Choroid plexus epithelial cell (primary cell): ENCODE data around the gene ATP6AP2.

ENCODE experiments used
- DNase-seq: peaks from one replicate; pipeline ENCODE4 v3.0.0-alpha.2; 2010; ENCODE audit warnings: low read depth
- H3K4me3 ChIP-seq: 2 replicates; pipeline ENCODE4 v1.5.1; 2011; ENCODE audit warnings: low read depth, mild to moderate bottlenecking, control low read depth, low read length, moderate library complexity
- TF ChIP-seq, protein P1 (sequence below): conservative IDR thresholded peaks from 2 replicates; pipeline ENCODE4 v1.5.1; 2011; ENCODE audit warnings: low read depth, mild to moderate bottlenecking, control low read depth, inconsistent platforms, low read length, moderate library complexity

Gene ATP6AP2

DNA sequence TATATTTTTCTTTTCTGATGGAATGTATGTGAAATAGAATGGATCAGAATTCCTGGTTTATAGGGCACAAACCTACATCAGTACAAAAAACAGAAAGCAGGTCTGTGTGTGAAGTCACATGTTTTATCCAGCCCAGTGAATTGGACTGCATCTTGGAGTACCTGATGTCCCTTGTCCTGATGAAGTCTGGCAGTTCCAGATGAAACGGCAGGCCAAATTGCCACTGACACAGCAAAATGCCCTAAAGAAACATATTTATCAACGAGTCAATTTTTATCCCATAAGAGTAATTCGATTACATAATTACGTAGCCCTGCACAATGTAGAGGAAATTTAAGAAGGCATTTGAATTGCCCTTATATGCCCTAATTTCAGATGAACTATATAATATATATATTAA, 37.8 kb upstream of the ATP6AP2 start:
- H3K4me3 ChIP-seq: no peak overlapping the region
- TF ChIP-seq, protein P1, sequence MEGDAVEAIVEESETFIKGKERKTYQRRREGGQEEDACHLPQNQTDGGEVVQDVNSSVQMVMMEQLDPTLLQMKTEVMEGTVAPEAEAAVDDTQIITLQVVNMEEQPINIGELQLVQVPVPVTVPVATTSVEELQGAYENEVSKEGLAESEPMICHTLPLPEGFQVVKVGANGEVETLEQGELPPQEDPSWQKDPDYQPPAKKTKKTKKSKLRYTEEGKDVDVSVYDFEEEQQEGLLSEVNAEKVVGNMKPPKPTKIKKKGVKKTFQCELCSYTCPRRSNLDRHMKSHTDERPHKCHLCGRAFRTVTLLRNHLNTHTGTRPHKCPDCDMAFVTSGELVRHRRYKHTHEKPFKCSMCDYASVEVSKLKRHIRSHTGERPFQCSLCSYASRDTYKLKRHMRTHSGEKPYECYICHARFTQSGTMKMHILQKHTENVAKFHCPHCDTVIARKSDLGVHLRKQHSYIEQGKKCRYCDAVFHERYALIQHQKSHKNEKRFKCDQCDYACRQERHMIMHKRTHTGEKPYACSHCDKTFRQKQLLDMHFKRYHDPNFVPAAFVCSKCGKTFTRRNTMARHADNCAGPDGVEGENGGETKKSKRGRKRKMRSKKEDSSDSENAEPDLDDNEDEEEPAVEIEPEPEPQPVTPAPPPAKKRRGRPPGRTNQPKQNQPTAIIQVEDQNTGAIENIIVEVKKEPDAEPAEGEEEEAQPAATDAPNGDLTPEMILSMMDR: no peak
- DNase-seq: no peak

DNA sequence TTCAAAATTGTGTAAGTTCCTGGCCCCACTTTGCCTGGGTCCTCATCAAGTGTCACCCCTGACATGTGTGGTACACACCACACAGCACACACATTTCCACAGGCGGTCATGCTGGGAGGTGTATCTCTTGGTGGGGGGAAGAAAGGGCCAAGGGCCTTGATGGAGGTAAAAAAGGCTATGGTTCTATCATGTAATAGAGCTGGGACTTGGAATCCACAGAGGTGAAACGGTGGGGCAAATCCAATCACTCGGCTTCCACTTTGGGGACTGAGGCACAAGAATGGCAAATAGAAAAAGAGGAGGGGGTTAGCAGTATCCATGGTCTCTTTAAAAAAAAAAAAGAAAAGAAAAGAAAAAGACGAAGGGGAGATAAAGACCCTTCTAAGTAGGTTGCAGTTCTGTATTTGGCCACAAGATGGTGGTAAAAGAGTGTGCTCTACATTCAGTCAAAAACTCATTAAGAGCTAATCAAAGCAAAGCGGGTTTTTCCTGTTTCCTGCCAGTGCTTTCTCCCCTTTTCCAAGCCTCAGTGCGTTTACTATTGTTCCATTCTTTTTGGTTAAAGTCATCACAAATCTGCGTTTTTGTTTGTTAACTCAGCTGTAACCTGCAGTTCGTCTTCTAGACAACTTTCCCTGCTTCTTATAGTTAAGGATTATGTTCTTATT, 37.0 kb upstream of the ATP6AP2 start:
- H3K4me3 ChIP-seq: no peak overlapping the region
- peak; percentile 54 for DNase-seq
- TF ChIP-seq, protein P1: peak; percentile 67

DNA sequence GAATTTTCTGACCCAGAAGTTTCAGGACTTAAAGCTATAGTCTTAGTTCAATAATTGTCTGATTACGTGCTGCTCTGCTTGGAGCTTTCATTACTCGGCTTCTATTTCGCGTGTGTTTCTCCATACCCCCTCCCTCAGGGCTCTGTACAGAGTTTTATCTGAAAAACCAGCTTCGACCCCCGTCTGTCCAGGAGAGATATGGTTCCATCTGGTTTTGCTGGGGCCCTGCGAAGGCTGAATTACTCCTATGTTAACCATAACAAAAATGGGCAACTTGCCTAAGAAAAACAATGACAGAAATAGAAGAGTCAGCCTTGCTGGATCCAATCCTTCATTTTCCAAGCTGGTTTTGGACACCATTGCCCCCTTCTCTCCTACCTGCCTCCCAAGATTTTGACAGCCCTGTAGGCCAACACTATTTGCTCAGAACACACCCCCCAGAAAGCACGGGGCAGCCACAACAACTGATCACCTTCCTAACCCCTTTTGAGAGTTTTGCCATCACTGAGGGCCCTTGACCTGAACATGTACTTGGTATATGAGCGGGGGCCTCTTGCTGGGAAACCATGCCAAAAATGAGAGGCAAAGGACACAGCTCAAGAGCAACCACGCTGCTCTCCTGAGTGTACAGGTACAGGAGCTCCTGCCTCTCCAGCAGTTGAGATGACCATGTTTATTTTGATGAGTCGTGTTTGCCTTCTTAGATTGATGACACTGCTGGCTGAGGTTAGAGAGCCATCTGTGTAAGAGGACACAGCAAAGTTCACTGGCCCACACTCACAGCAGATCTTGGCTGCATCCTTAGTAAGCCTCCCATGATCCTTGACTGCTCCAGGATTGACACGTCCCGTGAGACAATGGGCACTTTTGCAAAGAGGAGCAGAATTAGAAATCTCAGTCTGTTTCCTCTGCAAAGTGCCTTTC, 36.2 kb upstream of the ATP6AP2 start:
- no peak overlapping the region for H3K4me3 ChIP-seq
- TF ChIP-seq, protein P1: no peak
- DNase-seq: peak; percentile 2

DNA sequence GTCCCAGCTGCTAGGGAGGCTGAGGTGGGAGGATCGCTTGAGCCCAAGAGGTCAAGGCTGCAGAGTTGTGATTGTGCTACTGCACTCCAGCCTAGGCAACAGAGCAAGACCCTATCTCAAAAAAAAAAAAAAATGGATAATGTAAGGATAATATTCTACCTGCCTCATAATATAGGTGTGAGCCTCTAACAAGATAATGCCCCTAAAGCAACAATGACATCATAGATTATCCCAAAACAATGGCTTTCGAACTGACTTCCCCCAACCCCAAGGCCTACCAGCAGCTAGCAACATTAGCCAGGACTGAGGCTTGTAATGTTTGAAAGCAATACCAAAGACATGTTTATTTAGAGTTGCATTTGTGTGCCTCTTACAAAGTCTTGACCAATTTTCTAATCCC, 33.9 kb upstream of the ATP6AP2 start:
- no peak for DNase-seq
- no peak overlapping the region for H3K4me3 ChIP-seq
- TF ChIP-seq, protein P1: no peak

DNA sequence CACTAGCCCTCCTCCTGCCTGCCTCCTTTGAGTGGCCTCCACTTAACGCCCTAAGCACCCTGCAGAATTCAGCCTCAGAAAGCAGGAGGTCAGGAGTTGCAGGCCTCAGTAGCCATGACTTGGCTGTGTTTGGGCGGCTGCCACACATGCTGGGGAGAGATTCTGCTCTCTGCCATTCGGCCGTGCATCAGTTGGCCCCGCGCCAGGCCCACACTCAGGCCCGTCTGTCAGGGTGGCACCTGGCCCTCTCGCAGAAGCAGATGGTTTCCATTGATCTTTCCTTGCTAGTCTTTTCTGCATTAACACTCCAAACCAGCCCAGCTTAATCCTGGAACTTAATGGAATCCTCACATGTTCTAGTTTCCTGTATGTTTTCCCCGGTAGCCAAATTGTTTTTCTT, 30.7 kb upstream of the ATP6AP2 start:
- no peak overlapping the region for H3K4me3 ChIP-seq
- DNase-seq: no peak
- TF ChIP-seq, protein P1: no peak

DNA sequence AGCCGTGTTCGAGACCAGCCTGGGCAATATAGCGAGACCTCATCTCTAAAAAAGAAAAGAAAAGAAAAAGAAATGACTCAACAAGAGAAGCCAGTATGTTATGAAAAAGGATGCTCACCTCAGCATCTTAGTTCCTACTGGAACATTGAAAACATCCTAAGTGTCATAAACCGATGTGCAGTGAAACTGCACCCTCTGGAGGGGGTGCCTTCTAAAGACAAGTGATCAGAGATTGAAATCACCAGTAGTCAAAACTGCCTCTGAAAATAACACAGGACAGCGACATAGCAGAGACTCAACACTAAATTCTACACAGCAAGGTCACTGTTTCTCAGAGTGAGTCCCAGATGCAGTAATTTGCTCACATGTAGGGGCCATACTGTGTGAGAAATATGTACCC, 28.0 kb upstream of the ATP6AP2 start:
- TF ChIP-seq, protein P1: peak; percentile 49
- H3K4me3 ChIP-seq: no peak overlapping the region
- peak; percentile 54 for DNase-seq

DNA sequence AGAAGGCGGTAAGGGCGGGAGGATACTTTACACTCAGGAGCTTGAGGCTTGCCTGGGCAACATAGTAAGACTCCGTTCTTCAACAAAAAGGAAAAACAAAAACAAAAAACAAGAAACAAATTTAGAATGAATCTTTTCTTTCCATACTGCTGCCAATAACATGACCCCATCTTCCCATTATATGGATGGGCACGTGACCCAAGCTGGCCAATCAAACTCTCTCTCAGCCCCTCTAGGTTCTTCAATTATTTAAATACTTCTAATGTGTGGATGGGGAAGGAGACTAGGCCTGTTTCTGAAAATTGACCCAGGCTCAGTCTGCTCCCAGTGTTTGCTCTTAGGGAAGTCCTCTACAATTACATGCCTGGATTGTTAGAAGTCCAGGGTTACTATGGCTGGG, 22.2 kb upstream of the ATP6AP2 start:
- TF ChIP-seq, protein P1: no peak
- DNase-seq: no peak
- H3K4me3 ChIP-seq: no peak overlapping the region
